ENCODE results near the gene N4BP3. TPM values are rescaled to one million over a fixed set of nuclear protein-coding genes. Genes with fewer than 3 reads are reported as not detected.
"Not testable (repeated sequence)": the region's sequence is repeated elsewhere in the genome, so short reads cannot be mapped to it uniquely, and the experiment has no call there.

Gene N4BP3
- polyA plus RNA-seq (ENCODE audit: insufficient read length in 12 of 12), result 10 to 100 TPM in 11 of 12 donors, not detected in 1; 10.6 to 29.9 (median 19.2) TPM
- long read RNA-seq, donor 1, result 0 reads
- long read RNA-seq, donor 2, full-length matches to known transcripts, result 6 of 6 reads
- long read RNA-seq, donor 2, partial matches to known transcripts, result 0 of 6 reads
- long read RNA-seq, donor 2, other reads (novel, unspliced or antisense), result 0 of 6 reads
- long read RNA-seq, donor 3, full-length matches to known transcripts, result 3 of 3 reads
- long read RNA-seq, donor 3, partial matches to known transcripts, result 0 of 3 reads
- long read RNA-seq, donor 3, other reads (novel, unspliced or antisense), result 0 of 3 reads
- long read RNA-seq, donor 4, result 0 reads
- long read RNA-seq, donor 5, full-length matches to known transcripts, result 6 of 14 reads
- long read RNA-seq, donor 5, partial matches to known transcripts, result 8 of 14 reads
- long read RNA-seq, donor 5, other reads (novel, unspliced or antisense), result 0 of 14 reads
- long read RNA-seq, donor 6, full-length matches to known transcripts, result 5 of 5 reads
- long read RNA-seq, donor 6, partial matches to known transcripts, result 0 of 5 reads
- long read RNA-seq, donor 6, other reads (novel, unspliced or antisense), result 0 of 5 reads
- long read RNA-seq, donor 7, full-length matches to known transcripts, result 2 of 2 reads
- long read RNA-seq, donor 7, partial matches to known transcripts, result 0 of 2 reads
- long read RNA-seq, donor 7, other reads (novel, unspliced or antisense), result 0 of 2 reads
- long read RNA-seq, donor 8, full-length matches to known transcripts, result 6 of 6 reads
- long read RNA-seq, donor 8, partial matches to known transcripts, result 0 of 6 reads
- long read RNA-seq, donor 8, other reads (novel, unspliced or antisense), result 0 of 6 reads
- long read RNA-seq, donor 9, result 0 reads
- long read RNA-seq, donor 10, full-length matches to known transcripts, result 9 of 9 reads
- long read RNA-seq, donor 10, partial matches to known transcripts, result 0 of 9 reads
- long read RNA-seq, donor 10, other reads (novel, unspliced or antisense), result 0 of 9 reads
- long read RNA-seq, donor 11, full-length matches to known transcripts, result 5 of 5 reads
- long read RNA-seq, donor 11, partial matches to known transcripts, result 0 of 5 reads
- long read RNA-seq, donor 11, other reads (novel, unspliced or antisense), result 0 of 5 reads

GRCh38 chr5:178113141-178113787 lies at the start of gene N4BP3:
Gene N4BP3, plus strand, starts transcription at chr5:178113532. Its CDS starts 6,052 bp downstream, at chr5:178119584.
- no peak for DNase-seq

- no peak for DNase-seq
These were observed 45.6 kb upstream of the N4BP3 start for GRCh38 chr5:178067755-178068154.

GRCh38 chr5:178068293-178068692 lies 45.0 kb upstream of the N4BP3 start:
- no peak for DNase-seq

- DNase-seq, result no peak
These were observed 43.4 kb upstream of the N4BP3 start for GRCh38 chr5:178069909-178070308.

- no peak for DNase-seq
These were observed 42.2 kb upstream of the N4BP3 start for GRCh38 chr5:178071108-178071507.

- DNase-seq, result no peak
These were observed 40.6 kb upstream of the N4BP3 start for GRCh38 chr5:178072749-178073148.

GRCh38 chr5:178074266-178074952 lies 38.9 kb upstream of the N4BP3 start:
- DNase-seq, result no peak

- not testable (repeated sequence) for DNase-seq
These were observed 36.4 kb upstream of the N4BP3 start for GRCh38 chr5:178076965-178077364.

GRCh38 chr5:178077751-178078150 lies 35.6 kb upstream of the N4BP3 start:
- no peak for DNase-seq

GRCh38 chr5:178078197-178079010 lies 34.9 kb upstream of the N4BP3 start:
- no peak for DNase-seq

- DNase-seq, result no peak
These were observed 33.3 kb upstream of the N4BP3 start for GRCh38 chr5:178080056-178080455.

GRCh38 chr5:178080618-178081410 lies 32.5 kb upstream of the N4BP3 start:
- DNase-seq, result no peak

- DNase-seq, result no peak
These were observed 31.6 kb upstream of the N4BP3 start for GRCh38 chr5:178081571-178082243.

GRCh38 chr5:178083922-178084321 lies 29.4 kb upstream of the N4BP3 start:
- no peak for DNase-seq

GRCh38 chr5:178085316-178085715 lies 28.0 kb upstream of the N4BP3 start:
- DNase-seq, result no peak

- no peak for DNase-seq
These were observed 27.1 kb upstream of the N4BP3 start for GRCh38 chr5:178086266-178086665.

GRCh38 chr5:178087199-178087598 lies 26.1 kb upstream of the N4BP3 start:
- DNase-seq, result not testable (repeated sequence)

GRCh38 chr5:178090856-178091255 lies 22.5 kb upstream of the N4BP3 start:
- no peak for DNase-seq

- no peak for DNase-seq
These were observed 20.2 kb upstream of the N4BP3 start for GRCh38 chr5:178093134-178093533.

Measured in muscle of arm (tissue), 14 donors.